GM21360 (cell line): Measurements from ENCODE around the gene RAB36.

Experiments used
- ATAC-seq: cut with Tn5 transposase; IDR thresholded peaks from one replicate; pipeline ENCODE4 v1.9.1; 2021; ENCODE audit warnings: mild to moderate bottlenecking, moderate library complexity; ENCODE audit not compliant: unreplicated experiment

RAB36 gene

DNA sequence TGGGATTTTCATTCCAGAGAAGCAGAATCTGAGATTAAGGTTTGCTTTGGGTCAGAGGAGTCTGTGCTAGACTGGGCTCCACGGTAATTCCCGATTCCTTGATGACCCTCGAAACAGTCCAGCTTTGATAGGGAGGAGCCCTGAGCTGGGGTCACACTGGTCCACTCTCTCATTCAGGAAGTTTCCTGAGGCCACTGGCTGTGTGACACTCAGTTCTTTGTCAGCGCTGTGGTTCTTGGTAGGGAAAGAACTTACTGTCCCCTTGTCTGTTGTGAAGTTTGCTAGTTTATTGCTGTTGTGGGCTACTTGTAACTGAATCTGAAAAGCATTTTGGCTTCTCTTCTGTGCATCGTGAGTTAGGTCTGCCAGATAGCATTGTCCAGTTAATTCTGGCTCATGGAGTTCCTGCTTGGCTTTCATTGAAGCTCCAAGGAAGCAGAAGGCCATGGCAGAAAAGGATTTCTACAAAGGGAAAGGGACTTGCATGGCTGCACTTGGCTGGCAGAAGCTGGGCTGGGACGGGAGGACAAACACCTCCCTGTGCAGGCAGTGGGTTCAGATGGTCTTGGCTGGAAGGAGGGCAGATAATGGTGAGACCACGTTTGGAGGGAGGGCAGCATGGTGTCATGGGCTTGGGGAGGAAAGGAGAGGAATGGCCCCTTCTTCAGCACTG is 58.3 kb downstream of the RAB36 start:
- ATAC-seq = no peak

DNA sequence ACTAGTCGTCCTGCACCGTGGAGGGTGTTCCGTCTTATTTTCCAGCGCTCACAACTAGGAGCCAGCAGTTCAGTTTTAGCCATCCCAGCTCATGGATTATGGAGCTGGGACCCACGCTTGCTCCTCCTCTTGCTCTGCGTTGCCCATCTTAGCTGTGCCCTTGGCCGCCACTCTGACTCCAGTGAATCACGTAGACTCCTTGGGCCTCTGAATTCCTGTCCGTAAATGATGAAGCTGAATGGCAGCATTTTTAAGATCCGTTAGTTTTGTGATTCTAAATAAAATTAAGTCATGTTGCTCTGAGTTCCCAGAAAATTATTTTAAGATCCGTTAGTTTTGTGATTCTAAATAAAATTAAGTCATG is 58.8 kb downstream of the RAB36 start:
- no peak for ATAC-seq

DNA sequence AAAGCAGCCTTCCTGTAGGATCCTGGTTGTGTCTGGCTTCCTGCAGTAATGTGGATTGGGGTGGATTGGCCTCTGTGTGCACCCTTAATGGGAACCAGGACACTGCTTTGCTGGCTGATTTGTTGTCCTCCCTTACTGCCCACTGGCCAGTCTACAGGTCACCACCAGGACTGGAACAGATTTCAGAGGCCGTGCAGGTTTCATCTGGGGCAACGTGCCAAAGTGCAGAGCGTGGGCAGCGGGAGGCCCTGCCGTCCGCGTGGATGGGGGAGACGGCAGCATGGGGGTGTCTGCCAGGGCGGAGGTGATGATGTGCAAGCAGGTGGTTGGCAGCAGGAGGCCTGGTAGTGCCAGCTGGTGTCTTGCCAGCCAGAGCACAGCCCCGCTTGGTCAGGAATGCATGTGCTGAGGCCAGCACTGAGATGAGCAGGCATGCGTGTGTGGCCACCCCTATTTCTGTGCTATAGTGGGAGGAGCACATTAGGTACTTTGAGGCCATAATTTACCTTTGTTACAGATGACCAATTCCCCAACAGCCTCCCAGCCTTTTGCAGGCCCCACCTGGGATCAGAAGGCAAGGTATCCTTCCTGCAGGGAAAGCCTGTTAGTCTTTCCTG is 59.4 kb downstream of the RAB36 start:
- no peak for ATAC-seq

DNA sequence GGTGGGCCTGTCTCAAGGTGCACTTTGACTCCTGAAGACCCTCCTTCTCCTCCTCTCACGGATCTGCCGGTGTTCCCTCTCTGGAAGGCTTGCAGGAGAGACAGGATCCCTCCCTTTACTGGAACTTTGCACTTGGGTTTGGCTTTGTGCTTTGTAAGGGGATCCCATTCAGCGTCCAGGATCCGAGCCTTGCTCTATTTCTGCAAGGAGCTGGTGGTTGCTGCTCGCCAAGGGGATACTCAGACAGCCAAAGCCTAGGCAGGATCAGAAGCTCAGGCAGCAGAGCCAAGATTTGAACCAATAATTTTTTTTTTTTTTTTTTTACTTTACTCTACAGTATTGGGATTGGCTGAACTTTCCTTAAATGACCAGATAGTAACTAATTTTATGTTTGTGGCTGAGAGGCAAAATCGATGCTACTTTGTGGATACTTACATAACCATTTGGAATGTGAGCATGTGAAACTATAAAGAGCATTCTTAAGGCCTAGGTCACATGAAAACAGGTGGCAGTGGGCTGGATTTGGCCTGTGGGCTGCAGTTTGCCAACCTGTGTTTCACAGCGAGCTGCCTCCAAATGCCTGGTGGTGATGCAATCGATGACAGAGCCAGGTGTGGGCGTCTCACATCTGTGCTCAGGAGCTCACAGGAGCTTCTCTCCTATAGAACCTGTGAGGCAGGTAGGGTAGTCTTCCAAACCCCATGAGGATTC is 60.2 kb downstream of the RAB36 start:
- no peak for ATAC-seq

DNA sequence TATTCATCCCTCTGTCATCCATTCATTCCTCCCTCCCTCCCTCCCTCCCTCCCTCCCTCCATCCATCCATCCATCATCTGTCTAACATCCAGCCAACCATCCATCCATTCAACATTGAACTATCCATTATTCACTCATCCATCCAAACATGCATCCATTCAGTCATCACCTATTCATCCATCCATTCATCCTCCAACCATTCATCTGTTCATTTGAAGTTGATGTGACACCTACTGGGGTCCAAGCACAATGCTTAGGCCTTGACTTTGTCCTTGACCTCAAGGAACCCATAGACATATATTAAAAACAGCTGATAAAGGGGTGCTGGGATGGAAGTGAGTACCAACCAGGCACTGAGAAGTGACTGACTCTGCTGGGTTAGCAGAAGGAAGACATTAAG is 61.6 kb downstream of the RAB36 start:
- no peak for ATAC-seq

DNA sequence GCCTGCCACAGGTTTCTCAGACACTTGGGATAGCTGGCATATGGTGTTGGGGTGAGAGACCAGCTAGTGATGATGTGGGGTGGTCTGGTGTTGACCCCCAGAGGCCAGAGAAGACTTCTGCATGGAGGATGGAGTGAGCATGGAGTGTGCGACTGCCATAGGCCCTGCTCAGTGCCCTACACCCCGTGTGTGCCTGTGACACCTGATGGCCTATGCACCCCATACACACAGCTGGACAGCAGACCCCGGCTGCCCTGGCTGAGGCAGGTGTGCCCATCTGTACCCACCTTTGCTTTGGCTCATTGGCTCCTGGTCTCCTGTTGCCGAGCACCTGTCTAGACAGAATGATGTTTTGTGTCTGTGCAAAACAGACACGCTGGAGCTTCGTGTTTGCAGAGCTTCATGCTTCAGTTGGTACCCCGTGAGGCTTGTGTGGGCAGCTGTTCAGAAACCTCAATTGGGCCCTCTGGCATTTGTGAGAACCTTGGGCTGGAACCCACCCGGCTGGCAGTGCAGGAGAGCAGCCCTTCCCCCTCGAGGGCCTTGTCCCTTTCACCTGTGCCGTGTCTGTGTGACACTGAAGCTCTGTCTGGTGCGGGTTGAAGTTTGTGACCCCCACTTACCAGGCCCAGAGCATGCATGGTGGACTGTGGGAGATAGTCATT is 62.6 kb downstream of the RAB36 start:
- no peak for ATAC-seq

DNA sequence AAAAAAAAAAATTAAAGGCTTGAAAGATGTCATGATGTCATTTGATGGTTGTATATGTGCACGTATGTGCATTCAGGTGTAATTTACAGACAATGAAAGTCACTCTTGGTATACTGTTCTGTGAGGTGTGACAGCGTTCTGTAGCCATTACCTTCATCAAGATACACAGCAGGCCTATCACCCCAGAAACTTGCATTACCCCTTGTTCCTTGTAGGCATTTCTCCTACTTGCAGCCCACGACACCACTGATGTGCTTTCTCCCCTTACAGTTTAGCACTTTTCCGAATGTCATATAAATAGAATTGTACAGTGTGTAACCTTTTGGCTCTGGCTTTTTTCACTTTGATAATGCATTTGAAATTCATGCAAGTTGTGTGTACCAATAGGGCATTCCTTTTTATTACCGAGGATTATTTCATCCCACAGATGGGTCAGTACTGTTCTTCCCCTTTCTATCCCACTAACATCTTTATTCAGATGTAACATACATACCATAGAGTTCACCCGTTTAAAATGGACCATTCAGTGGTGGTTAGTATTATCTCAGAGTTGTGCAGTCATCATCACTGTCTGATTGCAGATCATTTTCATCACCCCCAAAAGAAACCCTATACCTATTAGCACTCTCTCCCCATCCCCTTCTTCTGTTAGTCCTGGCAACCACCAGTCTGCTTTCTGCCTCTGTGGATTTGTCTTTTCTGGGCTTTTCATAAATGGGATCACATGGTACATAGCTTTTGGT is 65.3 kb downstream of the RAB36 start:
- no peak for ATAC-seq

DNA sequence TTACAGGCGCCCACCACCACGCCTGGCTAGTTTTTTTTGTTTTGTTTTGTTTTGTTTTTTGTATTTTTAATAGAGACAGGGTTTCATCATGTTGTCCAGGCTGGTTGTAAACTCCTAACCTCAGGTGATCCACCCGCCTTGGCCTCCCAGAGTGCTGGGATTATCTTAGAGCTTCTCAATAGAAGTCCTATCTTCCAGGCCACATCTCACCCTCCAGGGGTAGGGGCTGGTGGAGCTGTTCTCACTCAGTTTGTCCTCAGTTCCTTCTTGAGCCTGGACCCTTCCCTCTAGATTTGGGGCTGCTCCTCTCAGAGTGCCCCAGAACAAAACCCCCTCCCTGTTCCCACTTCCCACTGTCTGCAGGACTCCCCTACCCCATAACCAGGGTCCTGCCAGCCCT is 66.3 kb downstream of the RAB36 start:
- ATAC-seq = no peak

DNA sequence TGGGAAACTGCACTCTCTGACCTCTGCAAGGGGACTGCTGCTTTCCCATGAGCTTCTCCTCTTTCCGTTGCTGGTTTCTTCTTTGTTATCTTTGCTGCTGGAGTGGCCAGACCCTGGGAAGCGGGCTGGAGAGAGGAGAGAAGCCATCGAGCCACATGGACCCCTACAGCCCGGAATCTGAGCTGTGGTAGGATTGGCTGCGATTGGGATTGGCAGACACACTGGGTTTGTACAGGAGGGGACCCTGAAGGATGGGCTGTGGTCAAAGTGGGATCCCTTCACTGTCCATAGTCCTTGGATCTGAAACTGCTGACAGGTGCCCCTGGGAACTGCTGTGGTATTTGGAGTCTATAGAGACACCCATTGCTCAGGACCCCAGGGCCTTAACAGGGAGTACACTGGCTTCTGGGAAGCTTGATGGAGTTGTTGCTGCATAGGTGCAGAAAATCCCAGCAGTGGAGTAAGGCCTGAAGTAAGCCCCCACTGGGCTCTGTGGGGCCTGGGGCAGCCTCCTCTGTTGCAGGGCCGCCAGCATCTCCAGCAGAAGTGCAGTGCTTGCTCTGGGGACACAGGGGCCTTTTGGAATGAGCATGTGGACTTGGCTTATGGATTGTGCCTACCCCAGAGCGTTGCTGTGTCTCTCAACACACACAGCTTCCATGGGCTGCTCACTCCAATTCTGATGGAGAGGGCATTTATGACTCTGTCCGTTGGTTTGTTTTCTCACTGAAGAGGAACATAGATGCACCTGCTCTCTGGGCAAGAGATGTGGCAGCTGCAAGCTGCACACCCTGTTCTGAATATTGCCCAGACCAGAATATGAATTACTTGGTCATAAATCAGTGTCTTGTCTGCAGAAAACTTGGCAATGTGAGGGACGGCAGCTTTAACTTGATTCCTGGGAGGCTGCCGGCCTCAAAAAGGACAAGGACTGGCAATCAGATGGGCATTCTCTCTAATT is 67.1 kb downstream of the RAB36 start:
- ATAC-seq = no peak

DNA sequence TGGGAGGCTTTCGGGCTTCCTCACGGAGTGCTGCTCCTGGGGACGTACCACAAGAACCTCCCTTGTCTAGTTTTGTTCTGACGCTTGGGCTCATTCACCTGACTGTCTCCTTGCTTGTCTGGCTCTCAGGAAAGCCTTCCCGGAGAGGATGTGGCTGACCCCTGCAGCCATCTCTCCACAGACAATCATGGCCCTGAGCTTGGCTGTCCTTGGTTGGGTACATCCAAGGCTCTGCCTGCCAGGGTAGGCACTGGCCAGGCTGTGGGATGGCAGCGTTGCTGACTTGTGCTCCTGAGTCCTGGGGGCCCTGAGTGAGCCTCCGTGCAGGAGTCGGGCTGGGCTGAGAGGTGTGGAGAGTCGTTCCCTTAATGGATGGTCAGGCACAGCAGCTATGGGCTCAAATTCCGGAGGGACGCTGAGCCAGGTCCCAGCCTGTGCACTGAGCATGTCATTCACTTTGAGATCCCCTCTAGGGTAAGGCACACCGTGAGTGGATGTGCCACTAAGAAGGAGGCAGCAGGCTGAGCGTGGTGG is 67.8 kb downstream of the RAB36 start:
- no peak for ATAC-seq

DNA sequence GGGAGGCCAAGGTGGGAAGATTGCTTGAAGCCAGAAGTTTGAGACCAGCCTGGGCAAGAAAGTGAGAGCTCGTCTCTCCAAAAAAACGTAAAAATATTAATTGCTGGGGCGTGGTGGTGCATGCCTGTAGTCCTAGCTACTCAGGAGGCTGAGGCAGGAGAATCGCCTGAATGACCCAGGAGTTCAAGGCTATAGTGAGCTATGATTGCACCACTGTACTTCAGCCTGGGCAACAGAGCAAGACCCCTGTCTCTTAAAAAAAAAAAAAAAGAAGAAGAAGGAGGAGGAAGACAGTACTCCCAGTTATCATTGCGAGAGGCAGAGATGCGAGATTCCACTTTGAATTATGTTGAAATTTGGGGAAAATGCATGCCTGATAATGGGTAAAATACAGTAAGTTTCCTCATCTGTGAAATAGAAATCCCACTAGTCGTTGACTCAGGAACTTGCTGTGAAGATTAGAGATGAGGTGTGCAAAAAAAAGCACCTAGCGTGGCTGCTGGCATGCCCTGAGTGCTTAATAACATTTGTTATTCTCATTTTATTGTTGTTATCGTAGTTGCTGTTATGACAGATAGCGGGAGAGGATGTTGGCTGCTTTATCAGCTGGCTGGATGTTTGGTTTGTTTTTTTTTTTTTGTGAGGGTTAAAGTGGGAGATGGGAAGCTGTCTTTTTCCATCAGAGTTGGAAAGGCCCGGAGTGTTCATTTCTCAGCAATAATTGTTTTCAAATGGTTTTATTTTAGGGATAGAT is 68.5 kb downstream of the RAB36 start:
- ATAC-seq = no peak
